ENCODE measurements around the gene EIF4E1B.

The EIF4E1B gene

GRCh38 chr5:176692326-176692725 lies 61.9 kb downstream of the EIF4E1B start:
- DNase-seq (ENCODE audit: low spot score), result no peak

GRCh38 chr5:176692839-176693476 lies 62.5 kb downstream of the EIF4E1B start:
- DNase-seq (ENCODE audit: low spot score), result no peak

GRCh38 chr5:176693477-176693851 lies 63.0 kb downstream of the EIF4E1B start:
- DNase-seq (ENCODE audit: low spot score), result no peak

- DNase-seq (ENCODE audit: low spot score), result no peak
Observed at GRCh38 chr5:176694146-176694545, 63.7 kb downstream of the EIF4E1B start.

GRCh38 chr5:176694631-176695030 lies 64.2 kb downstream of the EIF4E1B start:
- DNase-seq (ENCODE audit: low spot score), result no peak

GRCh38 chr5:176695073-176695472 lies 64.6 kb downstream of the EIF4E1B start:
- DNase-seq (ENCODE audit: low spot score), result no peak
